ENCODE measurements around the gene FAM193A.

- TF ChIP-seq POLR2AphosphoS5 (IDR thresholded peaks at IDR 0.05; ENCODE audit: low read depth, low read length) (no peak), TCF12 (IDR thresholded peaks at IDR 0.05) (no peak), CTCF (IDR thresholded peaks at IDR 0.05) (no peak), YY1 (IDR thresholded peaks at IDR 0.05; ENCODE audit: low read depth) (no peak), MAX (IDR thresholded peaks at IDR 0.05; ENCODE audit: low read depth) (no peak), NFIC (IDR thresholded peaks at IDR 0.05; ENCODE audit: borderline replicate concordance) (no peak), USF2 (IDR thresholded peaks at IDR 0.05; ENCODE audit: borderline replicate concordance, low read depth, low read length) (no peak), MXI1 (IDR thresholded peaks at IDR 0.05; ENCODE audit: low read depth, low read length) (no peak), PBX3 (IDR thresholded peaks at IDR 0.05) (no peak), EZH2phosphoT487 (IDR thresholded peaks at IDR 0.05; ENCODE audit: borderline replicate concordance, low read depth) (no peak), TEAD4 (IDR thresholded peaks at IDR 0.05; ENCODE audit: borderline replicate concordance, insufficient read depth) (no peak), RXRA (IDR thresholded peaks at IDR 0.05; ENCODE audit: borderline replicate concordance, low read depth) (no peak)
Observed at GRCh38 chr4:2615821-2616220, 79.4 kb downstream of the FAM193A start.

Measured in SK-N-SH (cell line).